Urothelium cell line (cell line): ENCODE data around the gene JAML.

Experiments used
- DNase-seq: peaks from one replicate; pipeline ENCODE4 v3.0.0; 2011; ENCODE audit warnings: low spot score, mixed read lengths
- FAIRE-seq: peaks from 2 replicates; lab custom pipeline; 2011; peaks lifted over from hg19 to GRCh38; lab: Jason Lieb, UNC

The JAML gene

GRCh38 chr11:118151431-118151830 is 73.4 kb downstream of the JAML start:
- no peak for DNase-seq
- FAIRE-seq, result no peak

DNA sequence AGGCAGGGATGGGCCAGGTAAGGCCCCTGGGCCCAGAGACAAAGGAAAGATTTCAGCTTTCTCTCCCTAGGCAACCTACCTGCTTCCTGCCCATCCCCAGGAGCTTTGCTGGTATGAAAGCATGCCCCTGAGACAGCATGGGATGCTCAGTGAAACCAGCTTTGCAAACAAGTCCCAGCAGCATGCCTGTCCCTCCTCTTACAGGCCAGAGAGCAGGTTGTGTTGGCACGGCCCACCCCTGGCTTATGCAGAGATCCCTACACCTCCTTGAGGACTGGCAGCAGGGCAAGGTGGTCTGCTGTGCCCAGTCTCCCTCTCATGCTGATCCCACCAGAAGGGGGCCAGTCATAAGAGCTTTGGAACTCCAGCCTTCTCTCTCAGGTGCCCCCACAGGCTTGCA is 75.3 kb downstream of the JAML start:
- DNase-seq (no peak), FAIRE-seq (no peak)

DNA sequence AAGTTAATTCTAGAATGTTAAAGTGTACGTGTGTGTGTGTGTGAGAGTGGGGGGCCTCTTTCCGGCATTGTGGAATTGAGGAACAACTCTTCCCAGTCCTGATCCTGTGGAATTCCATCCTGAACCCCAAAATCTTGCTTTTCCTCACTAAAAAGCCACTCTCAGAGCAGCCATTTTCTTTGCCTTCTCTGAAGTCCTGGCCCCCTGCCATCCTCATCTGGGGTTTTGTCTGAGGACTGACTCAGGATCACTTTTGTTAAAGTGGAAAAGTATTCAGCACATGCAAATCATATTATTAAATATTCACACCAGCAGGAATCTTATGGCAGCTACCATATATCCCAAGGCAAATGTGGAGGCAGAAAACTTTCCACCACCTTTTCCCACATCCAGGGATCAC is 76.0 kb downstream of the JAML start:
- FAIRE-seq (no peak), DNase-seq (no peak)

DNA sequence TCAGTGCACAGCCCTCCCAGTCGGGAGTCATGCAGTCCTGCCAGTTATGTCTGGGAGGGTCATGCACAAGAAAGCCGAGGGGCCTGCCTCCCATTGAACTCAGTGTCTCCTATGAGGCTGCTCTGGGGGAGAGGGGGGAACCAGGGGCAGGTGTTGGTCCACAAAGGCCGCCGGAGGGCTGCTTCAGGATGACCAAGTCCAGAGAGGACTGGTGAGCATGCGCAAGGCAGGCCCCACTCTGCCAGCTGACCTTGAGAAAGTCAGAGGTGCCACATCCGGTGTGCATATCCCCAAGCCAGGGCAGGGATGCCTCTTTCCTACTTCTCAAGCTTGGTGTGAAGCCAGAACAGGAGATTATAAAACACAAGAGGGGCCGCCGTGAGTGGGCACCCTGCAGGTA is 76.6 kb downstream of the JAML start:
- no peak for DNase-seq
- no peak for FAIRE-seq

DNA sequence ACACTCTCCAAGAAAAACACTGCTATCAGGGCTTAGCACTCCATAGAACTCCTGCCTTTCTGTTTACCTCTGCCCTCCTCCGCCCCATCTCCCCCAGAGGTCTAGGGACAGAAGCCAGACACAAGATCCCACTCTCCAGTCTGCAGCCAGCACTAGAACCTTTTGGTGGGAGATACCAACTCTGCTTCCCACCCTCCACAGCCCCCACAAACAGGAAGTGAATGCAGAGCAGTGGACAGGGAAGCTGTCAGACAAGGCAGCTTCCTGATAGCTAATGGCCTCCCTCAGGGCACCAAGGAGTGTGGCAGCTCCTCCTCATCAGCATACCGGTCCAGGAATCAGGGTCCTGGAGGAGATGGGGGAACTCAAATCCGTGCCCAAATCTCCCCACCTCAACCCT is 77.3 kb downstream of the JAML start:
- DNase-seq (no peak), FAIRE-seq (no peak)

- no peak for DNase-seq
- FAIRE-seq, result no peak
Measured at GRCh38 chr11:118146554-118146953, 78.3 kb downstream of the JAML start.

DNA sequence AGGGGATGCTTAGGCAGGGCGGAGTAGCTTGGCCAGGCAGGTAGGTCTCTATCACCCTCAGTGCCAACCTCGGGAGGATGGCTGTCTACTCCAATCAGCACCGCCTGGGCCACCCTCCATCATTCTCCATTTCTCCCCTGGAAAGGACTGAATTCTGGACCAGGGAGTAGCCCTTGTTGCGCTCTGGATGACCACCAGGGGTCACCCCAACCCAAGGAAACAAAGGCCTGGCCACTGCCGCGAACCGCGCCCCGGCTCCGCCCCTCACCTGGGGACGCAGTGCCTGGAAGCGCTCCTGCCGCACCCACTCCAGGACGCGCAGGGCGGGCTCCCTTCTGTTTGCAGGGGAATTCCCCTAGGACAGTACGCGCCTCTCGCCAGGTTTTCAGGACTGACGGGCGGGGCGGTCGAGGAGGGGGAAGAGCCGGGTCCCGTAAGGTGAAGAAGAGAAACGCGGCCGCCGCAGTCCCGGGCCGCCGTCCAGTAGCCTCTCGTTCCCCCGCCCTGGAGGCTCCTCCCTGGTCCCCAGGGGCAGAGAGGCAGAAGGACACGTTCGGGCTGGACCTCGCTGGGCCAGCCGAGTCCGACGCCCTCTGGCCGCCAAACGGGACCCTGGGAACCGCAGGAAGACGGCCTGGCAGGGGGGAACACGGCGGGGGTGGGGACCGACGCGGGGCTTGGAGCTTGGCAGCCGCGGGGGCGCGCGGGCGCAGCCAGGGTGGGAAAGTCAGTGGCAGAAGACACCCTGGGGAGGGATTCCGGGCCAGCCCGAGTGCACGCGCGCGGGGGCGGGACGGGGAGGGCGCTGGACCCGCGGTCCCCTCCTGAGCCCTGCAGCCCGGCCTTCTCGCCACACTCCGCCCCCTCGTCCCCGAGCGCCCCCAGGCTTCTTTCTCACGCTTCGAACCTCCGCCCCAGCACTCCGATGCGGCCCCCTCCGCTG is 79.3 kb downstream of the JAML start:
- FAIRE-seq (no peak), DNase-seq (peak; percentile 91)

- FAIRE-seq (no peak), DNase-seq (no peak)
Measured at GRCh38 chr11:118144301-118145268, 80.2 kb downstream of the JAML start.
